SH-SY5Y (cell line): Measurements from ENCODE around the gene CLIC3.

Source experiments
- GATA2 ChIP-seq: IDR thresholded peaks from 2 replicates; pipeline ENCODE4 v1.6.1; 2011; ENCODE audit warnings: mild to moderate bottlenecking, low read depth, low read length
- GATA3 ChIP-seq: IDR thresholded peaks from 2 replicates; pipeline ENCODE4 v1.6.1; 2011; ENCODE audit warnings: low read depth, mild to moderate bottlenecking, low read length, moderate library complexity

DNA sequence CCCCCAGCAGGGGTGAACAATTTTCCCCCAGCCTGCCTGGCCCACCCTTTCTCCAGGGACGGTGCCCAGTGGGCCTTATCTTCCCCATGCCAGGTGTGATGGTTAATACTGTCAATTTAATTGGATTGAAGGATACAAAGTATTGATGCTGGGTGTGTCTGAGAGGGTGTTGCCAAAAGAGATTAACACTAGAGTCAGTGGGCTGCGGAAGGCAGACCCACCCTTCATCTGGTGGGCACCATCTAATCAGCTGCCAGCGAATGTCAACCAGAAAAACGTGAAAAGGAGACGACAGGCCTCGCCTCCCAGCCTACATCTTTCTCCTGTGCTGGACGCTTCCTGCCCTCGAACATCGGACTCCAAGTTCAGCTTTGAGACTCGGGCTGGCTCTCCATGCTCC, 41.1 kb upstream of the CLIC3 start:
- TF ChIP-seq GATA2: no peak
- no peak for TF ChIP-seq GATA3
